ENCODE data around the gene ATAD3B.

The ATAD3B gene

DNA sequence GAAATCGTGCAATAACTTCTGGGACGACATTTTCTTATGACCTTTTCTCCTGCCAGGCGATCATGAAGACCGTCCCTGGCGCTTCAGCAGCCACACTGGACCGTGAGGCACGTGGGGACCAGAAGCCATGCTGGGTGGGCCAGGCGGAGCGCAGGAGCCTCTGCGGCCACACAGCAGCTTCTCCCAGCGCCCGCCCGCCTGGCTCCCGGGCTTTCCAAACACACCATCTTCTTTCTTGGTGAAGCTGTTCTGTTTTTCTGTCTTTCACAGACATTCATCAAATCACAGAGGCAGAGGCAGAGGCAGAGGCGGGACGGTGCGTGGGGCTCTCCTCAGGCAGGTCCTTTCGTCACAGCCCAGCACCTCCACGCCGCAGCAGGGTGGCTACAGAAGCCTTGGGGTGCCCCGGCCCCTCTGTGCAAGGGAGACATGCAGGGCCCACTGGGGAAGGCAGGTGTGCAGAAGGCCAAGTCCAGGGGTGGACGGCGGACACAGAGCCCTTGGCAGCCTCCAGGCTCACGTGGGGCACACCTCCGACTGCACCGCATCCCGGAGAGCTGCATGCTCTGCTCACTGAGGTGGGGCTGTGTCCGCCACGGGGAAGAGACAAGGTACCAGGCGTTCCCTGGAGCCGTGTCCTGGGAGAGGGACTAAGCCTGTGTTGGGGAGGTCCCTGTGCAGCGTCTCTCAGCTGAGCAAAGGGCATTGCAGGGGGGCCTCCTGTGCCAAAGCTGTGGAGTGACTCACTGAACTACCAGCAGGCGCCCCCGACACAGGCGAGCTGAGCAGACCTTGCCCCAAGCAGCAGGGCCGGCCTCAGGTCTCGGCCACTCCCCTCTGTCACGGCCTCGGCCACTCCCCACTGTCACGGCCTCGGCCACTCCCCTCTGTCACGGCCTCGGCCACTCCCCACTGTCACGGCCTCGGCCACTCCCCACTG is 71.5 kb downstream of the ATAD3B start:
- Histone ChIP-seq H3K4me3 (ENCODE audit: low read depth, low read length) (no peak overlapping the region), H3K9ac (ENCODE audit: low read depth, low read length) (no peak overlapping the region), H3K9me3 (ENCODE audit: control insufficient read depth, insufficient read depth, low read length) (no peaks in the 10 kb centered on the region), H3K27me3 (ENCODE audit: control insufficient read depth, insufficient read depth, low read length) (no peaks in the 10 kb centered on the region), H3K36me3 (ENCODE audit: control insufficient read depth, insufficient read depth, low read length) (peaks cover 43% of the 10 kb centered on the region), H3K4me1 (ENCODE audit: control insufficient read depth, insufficient read depth, low read length) (no peaks in the 10 kb centered on the region)

DNA sequence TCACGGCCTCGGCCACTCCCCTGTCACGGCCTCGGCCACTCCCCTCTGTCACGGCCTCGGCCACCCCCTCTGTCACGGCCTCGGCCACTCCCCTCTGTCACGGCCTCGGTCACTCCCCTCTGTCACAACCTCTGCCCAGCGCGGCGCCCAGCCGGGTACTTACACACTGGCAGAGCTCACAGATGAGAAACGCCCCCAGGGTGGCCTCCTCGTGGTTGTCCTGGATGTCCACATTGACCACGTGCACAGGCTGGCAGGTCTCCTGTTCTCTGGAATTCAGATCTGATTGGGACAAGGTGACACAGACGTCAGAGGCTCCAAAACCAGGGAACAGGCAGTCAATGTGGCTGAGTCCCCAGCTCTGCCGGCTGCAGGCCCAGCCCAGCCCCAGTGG is 72.1 kb downstream of the ATAD3B start:
- Histone ChIP-seq H3K4me3 (ENCODE audit: low read depth, low read length) (no peak overlapping the region), H3K36me3 (ENCODE audit: control insufficient read depth, insufficient read depth, low read length) (peaks cover 39% of the 10 kb centered on the region), H3K9ac (ENCODE audit: low read depth, low read length) (no peak overlapping the region), H3K27me3 (ENCODE audit: control insufficient read depth, insufficient read depth, low read length) (no peaks in the 10 kb centered on the region), H3K4me1 (ENCODE audit: control insufficient read depth, insufficient read depth, low read length) (no peaks in the 10 kb centered on the region), H3K9me3 (ENCODE audit: control insufficient read depth, insufficient read depth, low read length) (no peaks in the 10 kb centered on the region)

DNA sequence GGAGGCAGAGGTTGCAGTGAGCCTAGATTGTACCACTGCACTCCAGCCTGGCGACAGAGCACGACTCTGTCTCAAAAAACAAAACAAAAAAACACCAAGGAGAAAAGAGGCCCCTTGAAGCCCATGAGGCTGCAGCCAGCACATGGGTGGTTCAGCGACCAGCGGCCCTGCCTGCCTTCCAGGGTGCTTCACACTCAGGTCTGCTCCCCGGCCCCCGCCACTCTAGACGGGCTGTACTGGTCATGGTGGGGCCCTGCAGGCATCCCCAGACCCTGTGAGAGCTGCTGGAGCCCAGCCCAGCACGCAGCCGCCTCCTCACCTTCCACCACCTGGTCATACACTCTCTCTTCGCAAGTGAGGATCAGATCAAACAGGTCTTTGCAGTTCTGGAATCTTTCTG is 73.0 kb downstream of the ATAD3B start:
- Histone ChIP-seq H3K27me3 (ENCODE audit: control insufficient read depth, insufficient read depth, low read length) (no peaks in the 10 kb centered on the region), H3K4me1 (ENCODE audit: control insufficient read depth, insufficient read depth, low read length) (no peaks in the 10 kb centered on the region), H3K9me3 (ENCODE audit: control insufficient read depth, insufficient read depth, low read length) (no peaks in the 10 kb centered on the region), H3K36me3 (ENCODE audit: control insufficient read depth, insufficient read depth, low read length) (peaks cover 39% of the 10 kb centered on the region), H3K4me3 (ENCODE audit: low read depth, low read length) (no peak overlapping the region), H3K9ac (ENCODE audit: low read depth, low read length) (no peak overlapping the region)

Data from iPS-15b (cell line).